Endothelial cell of umbilical vein (primary cell): ENCODE measurements around the gene PTPRT. TPM values are rescaled to one million over a fixed set of nuclear protein-coding genes. Genes with fewer than 3 reads are reported as not detected.

ENCODE experiments used
- BruUV-seq: library from RNA; stranded (reverse); fragments of 400-500 nt; replicated peaks from 2 replicates; lab custom pipeline; 2021; lab: Mats Ljungman, UMichigan
- CTCF ChIA-PET: fragments of 300-600, 350-600 bp; sonication (Branson Sonifier 250); formaldehyde crosslinking; loops from one replicate; lab custom pipeline; 2021; ENCODE audit warnings: antibody characterized with exemption, inconsistent platforms; lab: Charles Lee
- POLR2A ChIA-PET: fragments of 300-600, 350-600 bp; sonication (Branson Sonifier 250); formaldehyde crosslinking; loops from one replicate; lab custom pipeline; 2021; ENCODE audit warnings: antibody characterized with exemption, inconsistent platforms; lab: Charles Lee
- DNase-seq: peaks from one replicate; pipeline ENCODE4 v3.0.0-alpha.2; 2011; ENCODE audit warnings: low read depth, low spot score
- FAIRE-seq: peaks from 2 replicates; lab custom pipeline; 2011; peaks lifted over from hg19 to GRCh38; lab: Jason Lieb, UNC
- H2AFZ ChIP-seq: 2 replicates; pipeline ENCODE4 v1.6.0; 2012; ENCODE audit warnings: low read depth, low read length, control low read depth, inconsistent platforms
- H3K27ac ChIP-seq: 2 replicates; pipeline ENCODE4 v1.5.1; 2011; ENCODE audit warnings: low read depth, mild to moderate bottlenecking, control low read depth, low read length, moderate library complexity; ENCODE audit not compliant: insufficient read depth
- H3K27me3 ChIP-seq, 2 experiments: 2 replicates each; pipeline versions ENCODE4 v1.6.0 to v1.6.1; 2011; ENCODE audit warnings: low read length in 2 of 2, mixed read lengths in 1 of 2; ENCODE audit not compliant: control insufficient read depth in 2 of 2, insufficient read depth in 2 of 2
- H3K36me3 ChIP-seq, 2 experiments: 2 replicates in 1 of 2; 3 replicates in 1 of 2; pipeline ENCODE4 v1.5.1; 2011; ENCODE audit warnings: low read length in 2 of 2, mild to moderate bottlenecking in 1 of 2, moderate library complexity in 1 of 2; ENCODE audit not compliant: control insufficient read depth in 2 of 2, insufficient read depth in 2 of 2; ENCODE audit errors: extremely low read depth in 1 of 2
- H3K4me1 ChIP-seq: 3 replicates; pipeline ENCODE4 v1.5.1; 2011; ENCODE audit warnings: mild to moderate bottlenecking, low read length; ENCODE audit not compliant: control insufficient read depth, insufficient read depth; ENCODE audit errors: extremely low read depth
- H3K4me2 ChIP-seq: 2 replicates; pipeline ENCODE4 v1.6.1; 2011; ENCODE audit warnings: low read length, control low read depth, mixed read lengths; ENCODE audit not compliant: insufficient read depth
- H3K4me3 ChIP-seq, 3 experiments: fragments of 200-600 bp in 1 of 3; sonication (generic), shearing (Covaris generic) in 1 of 3; replicated peaks in 1 of 3; 2 replicates each; pipeline ENCODE4 v1.5.1; 2011 to 2016; ENCODE audit warnings: control low read depth in 3 of 3, low read length in 3 of 3, mild to moderate bottlenecking in 2 of 3, inconsistent platforms in 1 of 3, low read depth in 1 of 3, moderate library complexity in 1 of 3; ENCODE audit not compliant: insufficient read depth in 1 of 3
- H3K79me2 ChIP-seq: 2 replicates; pipeline ENCODE4 v1.6.0; 2012; ENCODE audit warnings: low read length, inconsistent platforms; ENCODE audit not compliant: control insufficient read depth, insufficient read depth
- H3K9ac ChIP-seq: replicated peaks from 2 replicates; pipeline ENCODE3; 2011; ENCODE audit warnings: low read length, control low read depth; ENCODE audit not compliant: insufficient read depth; ENCODE audit errors: extremely low read depth
- H3K9me1 ChIP-seq: replicated peaks from 3 replicates; pipeline ENCODE4 v1.6.0; 2011; ENCODE audit warnings: mild to moderate bottlenecking, low read length; ENCODE audit not compliant: control insufficient read depth, insufficient read depth; ENCODE audit errors: extremely low read depth
- H3K9me3 ChIP-seq: replicated peaks from 2 replicates; pipeline ENCODE4 v1.5.1; 2012; ENCODE audit warnings: low read length, inconsistent platforms; ENCODE audit not compliant: control insufficient read depth, insufficient read depth
- H4K20me1 ChIP-seq: replicated peaks from 2 replicates; pipeline ENCODE3; 2011; ENCODE audit warnings: mild to moderate bottlenecking, low read length; ENCODE audit not compliant: control insufficient read depth, insufficient read depth; ENCODE audit errors: extremely low read depth
- EZH2 ChIP-seq: IDR thresholded peaks from 2 replicates; pipeline ENCODE4 v1.6.1; 2012; ENCODE audit warnings: borderline replicate concordance, low read depth, mild to moderate bottlenecking, moderate library complexity, low read length, inconsistent platforms; ENCODE audit not compliant: severe bottlenecking
- FOS ChIP-seq: IDR thresholded peaks from 2 replicates; pipeline ENCODE4 v1.6.1; 2011; ENCODE audit warnings: mild to moderate bottlenecking, low read length, moderate library complexity, borderline replicate concordance; ENCODE audit not compliant: insufficient read depth
- GATA2 ChIP-seq: IDR thresholded peaks from 2 replicates; pipeline ENCODE4 v1.7.0; 2011; ENCODE audit warnings: low read depth, mild to moderate bottlenecking, moderate library complexity, mixed read lengths, low read length; ENCODE audit not compliant: insufficient read length, insufficient read depth
- JUN ChIP-seq: IDR thresholded peaks from 2 replicates; pipeline ENCODE4 v1.6.1; 2011; ENCODE audit warnings: borderline replicate concordance, low read depth; ENCODE audit not compliant: insufficient read length, insufficient read depth
- MYC ChIP-seq: IDR thresholded peaks from one replicate; pipeline ENCODE4 v1.6.1; 2011; ENCODE audit warnings: mild to moderate bottlenecking, low read depth, low read length
- POLR2A ChIP-seq: IDR thresholded peaks from 2 replicates; pipeline ENCODE4 v1.6.1; 2012; ENCODE audit warnings: low read depth, mild to moderate bottlenecking, control low read depth, low read length
- POLR2AphosphoS5 ChIP-seq: IDR thresholded peaks from 2 replicates; pipeline ENCODE4 v1.6.1; 2012; ENCODE audit warnings: low read depth, mild to moderate bottlenecking, control low read depth, low read length, moderate library complexity; ENCODE audit not compliant: insufficient read depth
- dilution Hi-C: fragments of 300-500 bp; cut with MboI; formaldehyde crosslinking; loops from one replicate; pipeline ENCODE4 v1.15.0; 2019; ENCODE audit warnings: low sequenced_read_pairs; ENCODE audit not compliant: extremely low pct_ligation_motif_present
- intact Hi-C: fragments of 100-400 bp; cut with micrococcal nuclease; formaldehyde crosslinking; loops from one replicate; pipeline ENCODE4 v1.10.0; 2022
- polyA plus RNA-seq, 4 experiments: library from polyadenylated mRNA; depleted of rRNA in 3 of 4; stranded (reverse) in 3 of 4; unstranded in 1 of 4; fragments of >200 nt; gene quantifications; 2 replicates each; pipeline versions ENCODE4 v1.2.1 to v1.2.3, GENCODE V29; 2011 to 2012; ENCODE audit warnings: missing spikeins in 1 of 4
- total RNA-seq: library from RNA; stranded (reverse); gene quantifications from 2 replicates; pipeline ENCODE4 v1.2.3, GENCODE V29; 2021
- TF ChIP-seq, protein P1 (sequence below), 2 donors: IDR thresholded peaks; 1 replicate in 1 of 2; 2 replicates in 1 of 2; pipeline ENCODE4 v1.5.1; 2011; ENCODE audit warnings: low read length in 2 of 2, mild to moderate bottlenecking in 2 of 2, moderate library complexity in 2 of 2, control low read depth in 1 of 2, inconsistent platforms in 1 of 2, low read depth in 1 of 2; ENCODE audit not compliant: insufficient read depth in 1 of 2; ENCODE audit errors: extremely low read depth in 1 of 2
- TF ChIP-seq, protein P2 (sequence below): IDR thresholded peaks from 2 replicates; pipeline ENCODE4 v1.6.1; 2011; ENCODE audit not compliant: insufficient read depth, insufficient read length

Gene PTPRT
- total and polyA plus RNA-seq, 2 donors (not counting 3 experiments of a cell fraction or from before 2014, with no cell fraction given), result not detected

DNA sequence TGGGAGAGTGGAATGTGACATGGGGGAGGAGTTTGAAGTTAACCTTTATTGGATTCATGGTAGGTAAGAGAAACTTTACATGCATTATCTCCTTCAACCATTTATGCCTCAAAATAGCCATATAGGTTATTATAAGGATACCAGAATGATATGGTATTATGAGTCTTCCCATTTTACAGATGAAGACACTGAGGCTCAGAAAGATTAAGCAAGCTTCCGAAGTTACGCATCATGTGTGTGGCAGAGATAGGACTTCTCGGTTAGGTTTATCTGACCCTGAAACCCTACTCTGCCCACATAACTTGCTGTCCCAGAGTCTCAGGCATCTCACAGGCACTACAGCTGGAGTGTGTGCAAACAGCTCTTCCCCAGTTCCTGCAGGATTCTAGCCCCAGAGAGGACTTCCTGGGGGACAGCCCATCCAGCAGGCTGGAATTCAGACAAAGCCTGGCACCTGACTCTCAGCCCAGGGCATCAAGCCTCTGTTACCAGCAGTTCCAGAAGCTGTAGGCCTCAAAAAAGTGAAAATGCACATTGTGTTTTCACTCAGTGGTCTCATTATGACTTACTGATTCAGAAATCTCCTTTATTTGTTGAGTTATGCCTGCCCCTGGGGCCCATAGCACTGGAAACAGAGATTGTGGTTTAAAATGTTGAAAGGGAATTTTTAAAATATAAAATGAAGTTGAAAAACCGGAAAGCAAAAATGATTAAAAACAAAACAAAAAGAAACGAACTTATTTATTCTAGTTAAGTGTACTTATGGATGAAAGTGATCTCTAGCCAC lies 1058.7 kb downstream of the PTPRT start:
- ChIA-PET CTCF (no interaction called here), POLR2A (no interaction called here)
- no peak overlapping the region for H3K27ac ChIP-seq
- no peaks in the 10 kb centered on the region for H3K79me2 ChIP-seq
- no peak overlapping the region for H2AFZ ChIP-seq
- TF ChIP-seq MYC (no peak), POLR2A (no peak), JUN (no peak), GATA2 (no peak), FOS (no peak), POLR2AphosphoS5 (no peak), EZH2 (no peak)
- TF ChIP-seq, protein P1, sequence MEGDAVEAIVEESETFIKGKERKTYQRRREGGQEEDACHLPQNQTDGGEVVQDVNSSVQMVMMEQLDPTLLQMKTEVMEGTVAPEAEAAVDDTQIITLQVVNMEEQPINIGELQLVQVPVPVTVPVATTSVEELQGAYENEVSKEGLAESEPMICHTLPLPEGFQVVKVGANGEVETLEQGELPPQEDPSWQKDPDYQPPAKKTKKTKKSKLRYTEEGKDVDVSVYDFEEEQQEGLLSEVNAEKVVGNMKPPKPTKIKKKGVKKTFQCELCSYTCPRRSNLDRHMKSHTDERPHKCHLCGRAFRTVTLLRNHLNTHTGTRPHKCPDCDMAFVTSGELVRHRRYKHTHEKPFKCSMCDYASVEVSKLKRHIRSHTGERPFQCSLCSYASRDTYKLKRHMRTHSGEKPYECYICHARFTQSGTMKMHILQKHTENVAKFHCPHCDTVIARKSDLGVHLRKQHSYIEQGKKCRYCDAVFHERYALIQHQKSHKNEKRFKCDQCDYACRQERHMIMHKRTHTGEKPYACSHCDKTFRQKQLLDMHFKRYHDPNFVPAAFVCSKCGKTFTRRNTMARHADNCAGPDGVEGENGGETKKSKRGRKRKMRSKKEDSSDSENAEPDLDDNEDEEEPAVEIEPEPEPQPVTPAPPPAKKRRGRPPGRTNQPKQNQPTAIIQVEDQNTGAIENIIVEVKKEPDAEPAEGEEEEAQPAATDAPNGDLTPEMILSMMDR (IDR thresholded peaks at IDR 0.05; ENCODE audit: extremely low read depth in 1 of 2, insufficient read depth in 1 of 2, low read depth in 1 of 2, low read length in 2 of 2), result no peak
- TF ChIP-seq, protein P2, sequence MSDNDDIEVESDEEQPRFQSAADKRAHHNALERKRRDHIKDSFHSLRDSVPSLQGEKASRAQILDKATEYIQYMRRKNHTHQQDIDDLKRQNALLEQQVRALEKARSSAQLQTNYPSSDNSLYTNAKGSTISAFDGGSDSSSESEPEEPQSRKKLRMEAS, result no peak
- no peaks in the 10 kb centered on the region for H3K36me3 ChIP-seq
- FAIRE-seq (no peak), DNase-seq (no peak)
- dilution Hi-C loops, result no loop called here
- no peaks in the 10 kb centered on the region for H4K20me1 ChIP-seq
- BruUV-seq, result no TSS peak
- intact Hi-C loops, result no loop called here
- H3K4me2 ChIP-seq, result no peak overlapping the region
- peaks cover 3% of the 10 kb centered on the region for H3K9me3 ChIP-seq
- H3K9ac ChIP-seq, result no peak overlapping the region
- H3K9me1 ChIP-seq, result no peaks in the 10 kb centered on the region
- H3K27me3 ChIP-seq, result no peaks in the 10 kb centered on the region
- no peaks in the 10 kb centered on the region for H3K4me1 ChIP-seq
- no peak overlapping the region for H3K4me3 ChIP-seq
